Upper lobe of left lung (tissue), 6 donors: ENCODE data around the gene ZNF581. TPM values are rescaled to one million over a fixed set of nuclear protein-coding genes. Genes with fewer than 3 reads are reported as not detected.

Experiments
- ATAC-seq, 2 donors: fragments of 200-7000 bp; cut with Tn5 transposase; one replicate each; pipeline ENCODE4 v1.9.1; 2022; ENCODE audit warnings: mild to moderate bottlenecking in 2 of 2, moderate library complexity in 2 of 2; ENCODE audit not compliant: low FRiP score in 2 of 2
- DNase-seq, 2 donors: peaks; one replicate each; pipeline ENCODE4 v3.0.0-alpha.2; 2019 to 2020
- H3K27ac ChIP-seq, 4 donors: fragments of 200-600 bp; sonication (generic); one replicate each; pipeline ENCODE4 v1.5.1; 2016 to 2019
- H3K27me3 ChIP-seq, 4 donors: fragments of 200-600 bp; sonication (generic); one replicate each; pipeline ENCODE4 v1.5.1; 2017 to 2019
- H3K36me3 ChIP-seq, 4 donors: fragments of 200-600 bp; sonication (generic); one replicate each; pipeline ENCODE4 v1.5.1; 2016 to 2019
- H3K4me1 ChIP-seq, 4 donors: fragments of 200-600 bp; sonication (generic); one replicate each; pipeline ENCODE4 v1.5.1; 2018 to 2019
- H3K4me3 ChIP-seq, 4 donors: fragments of 200-600 bp; sonication (generic); one replicate each; pipeline ENCODE4 v1.5.1; 2017 to 2019; ENCODE audit warnings: mild to moderate bottlenecking in 2 of 4, moderate library complexity in 1 of 4
- H3K9me3 ChIP-seq, 4 donors: fragments of 200-600 bp; sonication (generic); one replicate each; pipeline ENCODE4 v1.5.1; 2018 to 2019
- EP300 ChIP-seq, 4 donors: sonication (generic); formaldehyde crosslinking; IDR thresholded peaks; one replicate each; pipeline ENCODE4 v1.5.1; 2017; ENCODE audit warnings: antibody characterized with exemption in 4 of 4, control low read depth in 2 of 4
- POLR2A ChIP-seq, 4 donors: fragments of 450-650 bp; IDR thresholded peaks; one replicate each; pipeline ENCODE4 v1.5.1; 2016 to 2017; ENCODE audit warnings: antibody characterized with exemption in 4 of 4, mild to moderate bottlenecking in 2 of 4
- POLR2AphosphoS5 ChIP-seq, 2 donors: sonication (generic); formaldehyde crosslinking; IDR thresholded peaks; one replicate each; pipeline ENCODE4 v1.5.1; 2017; ENCODE audit warnings: antibody characterized with exemption in 2 of 2
- WGBS, 2 donors: methylation state at CpG; one replicate each; pipeline ENCODE4 v1.1.5; 2017 to 2018; 5-methylcytosine and 5-hydroxymethylcytosine counted together
- total RNA-seq, 6 donors: library from RNA; depleted of rRNA in 4 of 6; stranded (reverse); fragments of >200 nt in 4 of 6; gene quantifications; one replicate each; pipeline versions ENCODE4 v1.1.0 to v1.2.1, GENCODE V29; 2016 to 2021
- TF ChIP-seq, protein P1 (sequence below), 6 experiments: fragments of 450-650 bp in 4 of 6; fragments of 200-600 bp in 2 of 6; sonication (generic) in 2 of 6; IDR thresholded peaks; one replicate each; pipeline ENCODE4 v1.5.1; 2016 to 2019; ENCODE audit warnings: antibody characterized with exemption in 6 of 6
- donor health status: DM: no; HTN: no; CAD: no; lungs with moderate emphysema.
- donor health status: DM: no; HTN: yes; CAD: no; lungs with severe emphysema.

The ZNF581 gene
- total RNA-seq, 6 donors from 2014 or later, result 15.6 to 38.8 (median 21.9) TPM

DNA sequence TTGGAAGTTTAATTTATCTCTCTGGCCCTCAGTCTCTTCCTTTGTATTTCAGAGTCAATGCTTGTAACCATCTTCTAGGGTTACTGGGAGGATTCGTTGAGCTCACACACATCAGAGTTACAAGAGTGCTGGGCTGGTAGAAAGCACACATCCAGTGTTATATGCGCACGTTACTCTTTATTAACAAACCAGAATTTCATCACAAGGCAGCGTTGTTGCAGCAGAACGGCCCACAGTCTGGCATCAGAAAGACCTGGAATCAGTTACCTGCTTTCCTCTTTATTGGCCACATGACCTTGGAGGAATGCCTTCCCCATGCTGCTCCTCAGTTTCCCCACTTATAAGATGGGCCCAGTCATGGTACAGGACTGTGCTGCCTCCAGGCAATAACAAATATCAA is 34.1 kb upstream of the ZNF581 start:
- DNase-seq (no peak), ATAC-seq (no peak)
- no peaks in the 10 kb centered on the region for H3K27me3 ChIP-seq
- no peak overlapping the region for H3K27ac ChIP-seq
- H3K4me3 ChIP-seq, result no peak overlapping the region
- WGBS, 2 donors, result 72 to 80% methylated on average over 5 of the region's 5 CpGs
- no peaks in the 10 kb centered on the region for H3K9me3 ChIP-seq
- peaks cover 27 to 39% (median 33%) of the 10 kb centered on the region in 4 donors for H3K4me1 ChIP-seq
- no peak for TF ChIP-seq POLR2AphosphoS5 (IDR thresholded peaks at IDR 0.05)
- TF ChIP-seq POLR2A (IDR thresholded peaks at IDR 0.05), result no peak
- TF ChIP-seq, protein P1, sequence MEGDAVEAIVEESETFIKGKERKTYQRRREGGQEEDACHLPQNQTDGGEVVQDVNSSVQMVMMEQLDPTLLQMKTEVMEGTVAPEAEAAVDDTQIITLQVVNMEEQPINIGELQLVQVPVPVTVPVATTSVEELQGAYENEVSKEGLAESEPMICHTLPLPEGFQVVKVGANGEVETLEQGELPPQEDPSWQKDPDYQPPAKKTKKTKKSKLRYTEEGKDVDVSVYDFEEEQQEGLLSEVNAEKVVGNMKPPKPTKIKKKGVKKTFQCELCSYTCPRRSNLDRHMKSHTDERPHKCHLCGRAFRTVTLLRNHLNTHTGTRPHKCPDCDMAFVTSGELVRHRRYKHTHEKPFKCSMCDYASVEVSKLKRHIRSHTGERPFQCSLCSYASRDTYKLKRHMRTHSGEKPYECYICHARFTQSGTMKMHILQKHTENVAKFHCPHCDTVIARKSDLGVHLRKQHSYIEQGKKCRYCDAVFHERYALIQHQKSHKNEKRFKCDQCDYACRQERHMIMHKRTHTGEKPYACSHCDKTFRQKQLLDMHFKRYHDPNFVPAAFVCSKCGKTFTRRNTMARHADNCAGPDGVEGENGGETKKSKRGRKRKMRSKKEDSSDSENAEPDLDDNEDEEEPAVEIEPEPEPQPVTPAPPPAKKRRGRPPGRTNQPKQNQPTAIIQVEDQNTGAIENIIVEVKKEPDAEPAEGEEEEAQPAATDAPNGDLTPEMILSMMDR (IDR thresholded peaks at IDR 0.05), result no peak
- no peak for TF ChIP-seq EP300 (IDR thresholded peaks at IDR 0.05)
- H3K36me3 ChIP-seq, result peaks cover 0 to 28% (median 10%) of the 10 kb centered on the region in 4 donors

DNA sequence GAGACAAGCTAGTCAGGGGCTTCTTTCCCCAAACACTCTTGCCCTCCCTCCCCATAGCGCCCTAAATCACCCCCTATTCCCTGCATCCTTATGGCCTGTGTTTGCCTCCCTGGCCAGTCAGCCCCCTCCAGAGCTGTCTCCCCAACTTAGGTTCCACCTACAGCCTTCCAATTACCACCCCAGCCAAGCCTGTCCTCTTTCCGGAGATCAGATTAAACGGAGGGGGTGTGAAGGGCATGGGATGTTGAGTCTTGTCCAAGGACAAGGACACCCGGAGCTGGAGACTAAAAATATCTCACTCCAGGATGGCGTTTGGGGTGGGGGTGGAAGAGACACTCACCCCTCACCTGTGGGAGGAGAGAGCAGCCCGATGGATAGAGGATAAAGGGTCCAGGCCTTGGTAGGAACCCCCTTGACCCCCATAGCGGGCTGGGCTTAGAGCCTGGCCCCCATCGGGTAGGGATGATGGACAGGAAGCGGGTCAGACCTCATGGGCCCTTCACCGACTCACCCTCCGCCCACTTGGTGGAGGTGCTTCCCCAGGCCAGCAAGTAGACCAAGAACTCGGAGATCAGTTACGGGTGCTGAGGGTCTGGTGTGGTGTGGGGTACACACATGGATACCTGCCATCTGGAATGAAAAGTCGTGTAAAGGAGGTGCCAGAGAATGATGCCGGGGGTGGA is 32.0 kb upstream of the ZNF581 start:
- Histone ChIP-seq H3K4me3 (no peak overlapping the region), H3K27me3 (no peaks in the 10 kb centered on the region), H3K27ac (no peak overlapping the region), H3K36me3 (peaks cover 13 to 46% (median 29%) of the 10 kb centered on the region in 4 donors), H3K4me1 (peaks cover 17 to 26% (median 22%) of the 10 kb centered on the region in 4 donors), H3K9me3 (no peaks in the 10 kb centered on the region)
- TF ChIP-seq EP300 (IDR thresholded peaks at IDR 0.05) (no peak), POLR2A (IDR thresholded peaks at IDR 0.05) (no peak), POLR2AphosphoS5 (IDR thresholded peaks at IDR 0.05) (no peak)
- TF ChIP-seq, protein P1 (IDR thresholded peaks at IDR 0.05), result no peak
- ATAC-seq (peak in 1 of 2 donors; percentile 7), DNase-seq (no peak)
- 57 to 81% methylated on average over 13 to 15 of the region's 15 CpGs for WGBS, 2 donors

DNA sequence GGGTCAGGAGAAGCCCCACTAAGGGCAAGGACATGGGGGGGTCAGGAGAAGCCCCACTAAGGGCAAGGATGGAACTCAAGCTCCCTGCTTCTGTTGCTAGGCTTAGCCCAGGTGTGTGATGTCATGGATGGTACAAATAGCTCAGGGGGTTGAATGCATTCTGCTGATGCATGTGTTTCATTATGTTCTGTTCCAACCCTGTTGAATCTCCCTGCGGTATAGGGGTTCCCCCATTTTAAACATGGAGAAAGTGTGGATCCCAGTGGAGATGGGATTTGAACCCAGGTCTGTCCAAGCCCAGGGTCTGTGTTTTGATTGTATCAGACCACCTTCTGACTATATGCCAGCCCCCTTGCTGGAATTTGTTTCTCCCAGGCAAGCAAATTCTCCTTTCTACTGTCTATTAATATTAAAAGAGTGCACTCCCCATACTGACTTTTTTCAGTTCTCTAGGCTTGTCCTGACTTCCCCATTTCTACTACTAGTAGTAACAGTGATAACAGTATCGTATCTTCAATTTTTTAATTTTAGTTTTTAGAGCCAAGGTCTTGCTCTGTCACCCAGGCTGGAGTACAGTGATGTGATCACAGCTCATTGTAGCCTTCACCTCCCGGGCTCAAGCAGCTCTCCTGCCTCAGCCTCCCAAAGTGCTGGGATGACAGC is 31.3 kb upstream of the ZNF581 start:
- 78 to 95% methylated on average over 3 of the region's 3 CpGs for WGBS, 2 donors
- TF ChIP-seq POLR2A (IDR thresholded peaks at IDR 0.05), result no peak
- no peak for TF ChIP-seq EP300 (IDR thresholded peaks at IDR 0.05)
- TF ChIP-seq, protein P1 (IDR thresholded peaks at IDR 0.05), result no peak
- no peak for TF ChIP-seq POLR2AphosphoS5 (IDR thresholded peaks at IDR 0.05)

DNA sequence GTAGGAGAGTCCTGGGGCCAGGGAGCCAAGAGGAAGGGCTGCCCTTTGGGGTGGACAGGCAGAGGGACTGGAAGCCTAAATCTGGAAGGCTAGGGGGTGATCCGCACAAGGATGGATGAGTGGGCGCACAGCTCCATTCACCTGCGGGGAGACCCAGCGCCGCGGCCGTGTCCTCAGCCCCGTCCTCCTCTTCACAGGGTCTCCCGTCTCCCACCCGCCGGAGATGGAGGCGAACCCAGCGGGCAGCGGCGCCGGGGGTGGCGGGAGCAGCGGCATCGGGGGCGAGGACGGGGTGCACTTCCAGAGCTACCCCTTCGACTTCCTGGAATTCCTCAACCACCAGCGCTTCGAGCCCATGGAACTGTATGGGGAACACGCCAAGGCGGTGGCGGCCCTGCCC is 30.1 kb upstream of the ZNF581 start:
- Histone ChIP-seq H3K27ac (no peak overlapping the region), H3K36me3 (peaks cover 14 to 59% (median 39%) of the 10 kb centered on the region in 4 donors), H3K9me3 (no peaks in the 10 kb centered on the region), H3K4me3 (no peak overlapping the region), H3K27me3 (no peaks in the 10 kb centered on the region), H3K4me1 (peaks cover 11 to 20% (median 14%) of the 10 kb centered on the region in 4 donors)
- TF ChIP-seq, protein P1 (IDR thresholded peaks at IDR 0.05), result no peak
- TF ChIP-seq EP300 (IDR thresholded peaks at IDR 0.05), result no peak
- TF ChIP-seq POLR2A (IDR thresholded peaks at IDR 0.05), result no peak
- no peak for TF ChIP-seq POLR2AphosphoS5 (IDR thresholded peaks at IDR 0.05)
- WGBS, 2 donors, result 96% methylated on average over 26 to 27 of the region's 27 CpGs
- DNase-seq (peak in 1 of 2 donors; percentile 74), ATAC-seq (no peak)

More for the DNA sequence above, 31.3 kb upstream of the ZNF581 start:
- no peaks in the 10 kb centered on the region for H3K9me3 ChIP-seq
- no peak overlapping the region for H3K27ac ChIP-seq
- no peak for DNase-seq
- ATAC-seq, result no peak
- H3K27me3 ChIP-seq, result no peaks in the 10 kb centered on the region
- peaks cover 11 to 20% (median 16%) of the 10 kb centered on the region in 4 donors for H3K4me1 ChIP-seq
- peaks cover 14 to 52% (median 35%) of the 10 kb centered on the region in 4 donors for H3K36me3 ChIP-seq
- H3K4me3 ChIP-seq, result no peak overlapping the region
